Gastrocnemius medialis (tissue), 4 donors: Measurements from ENCODE around the gene IGSF9B. TPM values are rescaled to one million over a fixed set of nuclear protein-coding genes. Genes with fewer than 3 reads are reported as not detected.

ENCODE experiments used
- ATAC-seq, 2 donors: fragments of 150-250 bp; one replicate each; pipeline ENCODE4 v1.9.1; 2016
- DNase-seq, 2 donors: peaks; one replicate each; pipeline ENCODE4 v3.0.0-alpha.2; 2019
- H3K27ac ChIP-seq, 4 donors: fragments of 200-600 bp; sonication (generic); 1 replicate in 1 of 4; 2 replicates in 3 of 4; pipeline ENCODE4 v1.5.1; 2016 to 2018; ENCODE audit warnings: mild to moderate bottlenecking in 2 of 4, moderate library complexity in 1 of 4
- H3K27me3 ChIP-seq, 3 donors: fragments of 200-600 bp; sonication (generic) in 2 of 3; 1 replicate in 1 of 3; 2 replicates in 2 of 3; pipeline versions ENCODE4 v1.5.1 to v1.6.0; 2016 to 2019; ENCODE audit warnings: mild to moderate bottlenecking in 1 of 3, moderate library complexity in 1 of 3
- H3K36me3 ChIP-seq, 2 donors: fragments of 200-600 bp; sonication (generic) in 1 of 2; one replicate each; pipeline ENCODE4 v1.5.1; 2017 to 2018
- H3K4me1 ChIP-seq, 2 donors: fragments of 200-600 bp; sonication (generic) in 1 of 2; one replicate each; pipeline ENCODE4 v1.5.1; 2016 to 2017; ENCODE audit warnings: mild to moderate bottlenecking in 2 of 2
- H3K4me3 ChIP-seq, 4 donors: fragments of 200-600 bp; sonication (generic) in 3 of 4; 1 replicate in 1 of 4; 2 replicates in 3 of 4; pipeline ENCODE4 v1.5.1; 2016 to 2019; ENCODE audit warnings: mild to moderate bottlenecking in 2 of 4
- H3K9me3 ChIP-seq, 3 donors: fragments of 200-600 bp; sonication (generic) in 2 of 3; 1 replicate in 1 of 3; 2 replicates in 2 of 3; pipeline ENCODE4 v1.5.1; 2016 to 2019
- CTCF ChIP-seq, 5 experiments: fragments of 450-650 bp in 3 of 5; fragments of 200-600 bp in 2 of 5; sonication (generic) in 2 of 5; IDR thresholded peaks in 4 of 5; conservative IDR thresholded peaks in 1 of 5; 1 replicate in 4 of 5; 2 replicates in 1 of 5; pipeline ENCODE4 v1.5.1; 2016 to 2019; ENCODE audit warnings: antibody characterized with exemption in 5 of 5, mild to moderate bottlenecking in 3 of 5, moderate library complexity in 3 of 5
- POLR2A ChIP-seq, 2 donors: fragments of 450-650 bp; IDR thresholded peaks; one replicate each; pipeline ENCODE4 v1.6.1; 2017; ENCODE audit warnings: antibody characterized with exemption in 2 of 2, mild to moderate bottlenecking in 2 of 2, moderate library complexity in 2 of 2
- in situ Hi-C, 4 donors: fragments of 200-750 bp; cut with MboI; loops; one replicate each; pipeline versions ENCODE4 v1.15.0 to v1.8.0; 2017; ENCODE audit warnings: low sequenced_read_pairs in 4 of 4
- intact Hi-C: fragments of 100-400 bp; cut with DNase I; formaldehyde crosslinking; loops from one replicate; pipeline ENCODE4 v1.15.1; 2023; ENCODE audit warnings: low total_unique reads
- total RNA-seq, 4 donors: library from RNA; depleted of rRNA; stranded (reverse); fragments of >200 nt; gene quantifications; one replicate each; pipeline versions ENCODE4 v1.1.0 to v1.2.3, GENCODE V29; 2016

Gene IGSF9B
- total RNA-seq, 4 donors from 2014 or later, result 0.07 to 2.5 (median 1.4) TPM

DNA sequence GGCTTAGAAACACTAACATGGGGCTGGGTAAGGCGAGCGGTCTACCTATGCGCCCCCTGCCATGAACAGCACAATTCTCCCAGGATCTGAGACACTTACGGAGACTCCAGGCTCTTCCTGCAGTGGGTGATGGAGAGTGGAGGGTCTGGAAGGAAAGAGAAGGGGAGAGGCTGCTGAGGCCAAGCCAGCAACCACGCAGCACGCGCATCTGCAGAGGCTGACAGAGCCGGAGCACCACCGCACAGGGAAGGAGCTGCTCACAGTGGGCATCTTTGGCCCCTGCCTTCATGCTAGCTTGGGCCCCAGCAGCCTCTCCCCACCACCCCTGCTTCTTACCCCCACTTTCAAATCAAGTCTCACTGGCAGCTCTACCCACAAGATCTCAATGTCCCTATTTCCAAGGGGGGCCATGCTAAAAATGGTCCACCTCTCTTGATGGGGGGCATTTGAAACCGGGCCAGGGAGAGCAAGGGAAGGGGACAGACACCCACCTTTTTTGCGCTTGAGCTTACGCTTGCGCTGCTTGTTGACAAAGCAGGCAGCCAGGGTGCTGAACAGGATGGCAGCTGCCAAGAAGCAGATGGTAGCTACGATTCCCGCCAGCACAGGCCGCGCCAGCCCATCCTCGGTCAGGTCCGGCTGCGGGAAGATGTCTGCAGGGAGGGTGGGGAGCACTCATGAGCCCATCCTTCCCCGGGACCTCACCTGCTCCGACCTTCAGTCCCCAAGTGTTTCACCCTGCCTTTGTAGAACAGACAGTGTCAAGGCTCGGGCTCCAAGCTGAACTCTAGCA is 34.5 kb downstream of the IGSF9B start:
- Histone ChIP-seq H3K27me3 (no peaks in the 10 kb centered on the region), H3K4me1 (no peaks in the 10 kb centered on the region), H3K36me3 (peaks cover 0 to 12% of the 10 kb centered on the region in 2 donors), H3K27ac (no peak overlapping the region), H3K9me3 (no peaks in the 10 kb centered on the region), H3K4me3 (no peak overlapping the region)
- DNase-seq (no peak), ATAC-seq (no peak)
- intact Hi-C loops (no loop called here), in situ Hi-C loops (loop anchor here in 1 of 4 donors (10.0 kb wide), 1 partner anchor 223 kb away; no protein-coding TSS in a partner anchor)
- TF ChIP-seq CTCF (IDR thresholded peaks at IDR 0.05 in 4 of 5, conservative IDR thresholded peaks at IDR 0.05 in 1 of 5) (no peak), POLR2A (IDR thresholded peaks at IDR 0.05) (no peak)

- DNase-seq (no peak), ATAC-seq (no peak)
- in situ Hi-C loops, result loop anchor here in 1 of 4 donors (10.0 kb wide), 1 partner anchor 223 kb away; no protein-coding TSS in a partner anchor
- Histone ChIP-seq H3K27ac (no peak overlapping the region), H3K9me3 (no peaks in the 10 kb centered on the region), H3K4me3 (no peak overlapping the region), H3K27me3 (no peaks in the 10 kb centered on the region), H3K4me1 (no peaks in the 10 kb centered on the region), H3K36me3 (peaks cover 0 to 12% of the 10 kb centered on the region in 2 donors)
- intact Hi-C loops, result no loop called here
- TF ChIP-seq CTCF (IDR thresholded peaks at IDR 0.05 in 4 of 5, conservative IDR thresholded peaks at IDR 0.05 in 1 of 5), result no peak
- no peak for TF ChIP-seq POLR2A (IDR thresholded peaks at IDR 0.05)
Measured at GRCh38 chr11:133921513-133921912, 35.3 kb downstream of the IGSF9B start.

GRCh38 chr11:133921026-133921425 is 35.7 kb downstream of the IGSF9B start:
- intact Hi-C loops (no loop called here), in situ Hi-C loops (loop anchor here in 1 of 4 donors (10.0 kb wide), 1 partner anchor 224 kb away; no protein-coding TSS in a partner anchor)
- H3K27me3 ChIP-seq, result no peaks in the 10 kb centered on the region
- peaks cover 0 to 12% of the 10 kb centered on the region in 2 donors for H3K36me3 ChIP-seq
- ATAC-seq (no peak), DNase-seq (no peak)
- H3K4me3 ChIP-seq, result no peak overlapping the region
- TF ChIP-seq POLR2A (IDR thresholded peaks at IDR 0.05) (no peak), CTCF (IDR thresholded peaks at IDR 0.05 in 4 of 5, conservative IDR thresholded peaks at IDR 0.05 in 1 of 5) (no peak)
- no peaks in the 10 kb centered on the region for H3K9me3 ChIP-seq
- H3K27ac ChIP-seq, result no peak overlapping the region
- no peaks in the 10 kb centered on the region for H3K4me1 ChIP-seq

DNA sequence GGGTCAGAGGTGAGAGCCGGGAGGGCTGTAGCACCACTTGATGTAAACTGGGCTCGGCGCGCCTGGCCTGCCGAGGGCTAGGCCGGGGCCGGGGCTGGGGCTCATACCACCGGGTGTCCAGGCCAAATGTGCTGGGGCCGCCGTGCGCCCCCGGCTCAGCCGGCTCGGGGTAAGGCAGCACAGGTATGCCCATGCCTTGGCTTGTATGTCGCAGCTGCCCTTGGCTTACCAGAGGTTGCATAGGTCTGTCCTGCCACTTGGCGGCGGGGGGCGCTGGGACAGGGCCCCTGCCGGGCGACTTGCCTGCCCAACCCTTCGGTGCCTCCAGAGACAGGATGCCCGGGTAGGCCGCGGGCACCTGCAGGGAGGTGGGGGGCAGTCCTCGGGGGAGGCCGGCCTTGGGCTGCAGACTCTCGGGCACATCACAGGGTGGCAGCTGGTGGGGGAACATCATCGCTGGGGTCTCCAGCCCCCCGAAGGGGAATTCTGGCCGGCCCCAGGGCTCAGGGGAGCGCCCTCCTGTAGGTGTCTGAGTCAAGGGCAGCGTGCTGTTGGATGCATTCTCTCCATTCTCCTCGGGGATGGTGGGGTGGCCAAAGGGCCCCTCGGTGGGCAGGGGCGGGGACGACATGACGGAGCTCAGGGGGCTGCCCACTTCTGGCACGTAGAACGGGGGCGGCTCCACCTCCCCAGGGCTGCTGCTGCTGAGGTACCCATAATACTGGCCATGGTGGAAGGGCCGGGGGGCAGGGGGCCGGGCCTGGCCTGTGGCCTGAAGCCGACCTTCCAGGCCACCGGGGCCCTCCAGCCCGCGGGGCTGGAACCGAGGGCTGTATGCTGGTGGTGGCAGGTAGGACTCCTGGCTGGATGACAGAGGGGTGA is 36.4 kb downstream of the IGSF9B start:
- ATAC-seq (no peak), DNase-seq (no peak)
- intact Hi-C loops (no loop called here), in situ Hi-C loops (loop anchor here in 1 of 4 donors (10.0 kb wide), 1 partner anchor 224 kb away; no protein-coding TSS in a partner anchor)
- peaks cover 0 to 9% of the 10 kb centered on the region in 2 donors for H3K36me3 ChIP-seq
- H3K4me3 ChIP-seq, result no peak overlapping the region
- no peak overlapping the region for H3K27ac ChIP-seq
- H3K4me1 ChIP-seq, result no peaks in the 10 kb centered on the region
- H3K27me3 ChIP-seq, result no peaks in the 10 kb centered on the region
- TF ChIP-seq POLR2A (IDR thresholded peaks at IDR 0.05), result no peak
- no peak for TF ChIP-seq CTCF (IDR thresholded peaks at IDR 0.05 in 4 of 5, conservative IDR thresholded peaks at IDR 0.05 in 1 of 5)
- no peaks in the 10 kb centered on the region for H3K9me3 ChIP-seq
